Stimulated activated CD4-positive, alpha-beta T cell treated with anti-CD3 and anti-CD28 coated beads, Interleukin-2, amount 100 ng/mL, for 48 hours (primary cell): ENCODE measurements around the gene PPM1D.
"Not testable (repeated sequence)": the region's sequence is repeated elsewhere in the genome, so short reads cannot be mapped to it uniquely, and the experiment has no call there.

Experiments
- DNase-seq, 2 donors: peaks; one replicate each; pipeline ENCODE4 v3.0.0-alpha.2; 2020

The PPM1D gene

GRCh38 chr17:60594170-60594569 is 5.8 kb upstream of the PPM1D start:
- not testable (repeated sequence) for DNase-seq

- DNase-seq: no peak
Observed at GRCh38 chr17:60594734-60595133, 5.3 kb upstream of the PPM1D start.

- no peak for DNase-seq
Observed at GRCh38 chr17:60597297-60597696, 2.7 kb upstream of the PPM1D start.

- no peak for DNase-seq
Observed at GRCh38 chr17:60598001-60598736, 1.8 kb upstream of the PPM1D start.

GRCh38 chr17:60599220-60599619 is 773 bp upstream of the PPM1D start:
- peak in 1 of 2 donors; percentile 2 for DNase-seq

- peak; percentile 53 to 56 for DNase-seq
Observed at GRCh38 chr17:60600490-60601446, 775 bp downstream of the PPM1D start.

GRCh38 chr17:60601447-60602384 is 1.7 kb downstream of the PPM1D start:
- DNase-seq: peak; percentile 40 to 48

GRCh38 chr17:60602385-60602742 is 2.4 kb downstream of the PPM1D start:
- no peak for DNase-seq

- no peak for DNase-seq
Observed at GRCh38 chr17:60602871-60603270, 2.9 kb downstream of the PPM1D start.

- DNase-seq: not testable (repeated sequence)
Observed at GRCh38 chr17:60603477-60603876, 3.5 kb downstream of the PPM1D start.

- DNase-seq: no peak
Observed at GRCh38 chr17:60604686-60605334, 4.8 kb downstream of the PPM1D start.

- no peak for DNase-seq
Observed at GRCh38 chr17:60606036-60606435, 6.0 kb downstream of the PPM1D start.

- DNase-seq: no peak
Observed at GRCh38 chr17:60610473-60610872, 10.5 kb downstream of the PPM1D start.

- DNase-seq: not testable (repeated sequence)
Observed at GRCh38 chr17:60611321-60611720, 11.3 kb downstream of the PPM1D start.

- DNase-seq: no peak
Observed at GRCh38 chr17:60613325-60613724, 13.3 kb downstream of the PPM1D start.

- DNase-seq: not testable (repeated sequence)
Observed at GRCh38 chr17:60613796-60614195, 13.8 kb downstream of the PPM1D start.

GRCh38 chr17:60614247-60614646 is 14.3 kb downstream of the PPM1D start:
- not testable (repeated sequence) for DNase-seq

- DNase-seq: no peak
Observed at GRCh38 chr17:60615108-60615507, 15.1 kb downstream of the PPM1D start.

- DNase-seq: no peak
Observed at GRCh38 chr17:60615840-60616239, 15.8 kb downstream of the PPM1D start.

- no peak for DNase-seq
Observed at GRCh38 chr17:60618080-60618479, 18.1 kb downstream of the PPM1D start.

- no peak for DNase-seq
Observed at GRCh38 chr17:60618854-60619526, 19.0 kb downstream of the PPM1D start.

- DNase-seq: no peak
Observed at GRCh38 chr17:60622961-60623360, 23.0 kb downstream of the PPM1D start.
